DMS 273 (cell line): Measurements from ENCODE around the gene GPR108.
A peak's percentile ranks its signal among the peaks of the same experiment; 100 is the strongest.
"Not testable (repeated sequence)": the region's sequence is repeated elsewhere in the genome, so short reads cannot be mapped to it uniquely, and the experiment has no call there.

Experiments
- DNase-seq: peaks from one replicate; lab custom pipeline; 2025; ENCODE audit not compliant: unreplicated experiment; lab: John Stamatoyannopoulos, UW

Gene GPR108

GRCh38 chr19:6761053-6761676 lies 23.8 kb upstream of the GPR108 start:
- peak; percentile 34 for DNase-seq

- DNase-seq, result no peak
Observed at GRCh38 chr19:6760606-6761005, 23.2 kb upstream of the GPR108 start.

- DNase-seq, result no peak
Observed at GRCh38 chr19:6754653-6755463, 17.5 kb upstream of the GPR108 start.

GRCh38 chr19:6754136-6754535 lies 16.8 kb upstream of the GPR108 start:
- no peak for DNase-seq

GRCh38 chr19:6753178-6754031 lies 16.0 kb upstream of the GPR108 start:
- DNase-seq, result peak; percentile 67

GRCh38 chr19:6752256-6753177 lies 15.1 kb upstream of the GPR108 start:
- DNase-seq, result no peak

- DNase-seq, result no peak
Observed at GRCh38 chr19:6751189-6751588, 13.8 kb upstream of the GPR108 start.

GRCh38 chr19:6750062-6750461 lies 12.7 kb upstream of the GPR108 start:
- DNase-seq, result no peak

- DNase-seq, result not testable (repeated sequence)
Observed at GRCh38 chr19:6748543-6748942, 11.2 kb upstream of the GPR108 start.

GRCh38 chr19:6745965-6746364 lies 8.6 kb upstream of the GPR108 start:
- DNase-seq, result no peak

- DNase-seq, result peak; percentile 76
Observed at GRCh38 chr19:6744381-6745301, 7.3 kb upstream of the GPR108 start.

- DNase-seq, result no peak
Observed at GRCh38 chr19:6743714-6744380, 6.5 kb upstream of the GPR108 start.

- no peak for DNase-seq
Observed at GRCh38 chr19:6743066-6743465, 5.7 kb upstream of the GPR108 start.

GRCh38 chr19:6740589-6741343 lies 3.4 kb upstream of the GPR108 start:
- DNase-seq, result no peak

GRCh38 chr19:6739883-6740588 lies 2.7 kb upstream of the GPR108 start:
- DNase-seq, result no peak

- peak; percentile 87 for DNase-seq
Observed at GRCh38 chr19:6739390-6739882, 2.1 kb upstream of the GPR108 start, which contains the start of gene TRIP10. Gene TRIP10, plus strand, starts transcription at chr19:6739680. Its CDS starts 82 bp downstream, at chr19:6739762.

GRCh38 chr19:6738787-6739389 lies 1.5 kb upstream of the GPR108 start:
- DNase-seq, result peak; percentile 91
